T-helper 22 cell (primary cell): ENCODE measurements around the gene CFAP73.
"Not testable (repeated sequence)": the region's sequence is repeated elsewhere in the genome, so short reads cannot be mapped to it uniquely, and the experiment has no call there.

ENCODE experiments used
- DNase-seq: peaks from one replicate; pipeline ENCODE4 v3.0.0-alpha.2; 2020; ENCODE audit warnings: low read depth

CFAP73 gene

DNA sequence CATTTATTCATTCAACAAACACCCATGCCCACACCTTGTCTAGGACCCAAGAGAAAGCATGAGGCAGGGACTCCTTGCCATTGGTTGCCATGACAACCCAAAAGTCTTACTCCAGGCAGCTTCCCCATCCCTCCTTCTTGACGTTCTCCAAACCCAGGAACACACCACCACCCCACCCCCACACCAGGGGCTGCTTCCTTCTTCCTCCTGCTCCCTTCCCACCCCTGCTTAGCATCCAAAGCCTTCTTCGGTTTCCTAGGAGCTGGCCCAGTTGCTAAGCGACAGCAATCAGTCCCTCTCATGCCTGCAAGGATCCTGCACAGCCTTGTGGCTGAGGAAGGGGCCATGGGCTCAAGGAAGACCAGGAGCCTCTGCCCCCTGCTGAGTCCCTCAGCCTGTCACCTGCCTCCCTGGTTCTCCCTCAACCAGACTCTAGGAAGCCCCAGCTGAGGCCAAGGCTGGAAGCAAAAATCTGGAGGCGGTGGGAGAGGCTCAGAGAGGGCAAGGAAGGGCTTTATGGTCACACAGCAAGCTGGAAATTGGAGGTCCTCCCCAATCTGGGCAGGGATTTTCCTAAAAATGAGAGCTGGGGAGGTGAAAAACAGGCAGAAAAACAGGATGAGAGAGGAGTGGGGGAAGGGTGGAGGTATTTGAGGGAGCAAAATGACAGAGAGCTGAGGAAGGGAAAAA is 29.4 kb upstream of the CFAP73 start:
- no peak for DNase-seq

DNA sequence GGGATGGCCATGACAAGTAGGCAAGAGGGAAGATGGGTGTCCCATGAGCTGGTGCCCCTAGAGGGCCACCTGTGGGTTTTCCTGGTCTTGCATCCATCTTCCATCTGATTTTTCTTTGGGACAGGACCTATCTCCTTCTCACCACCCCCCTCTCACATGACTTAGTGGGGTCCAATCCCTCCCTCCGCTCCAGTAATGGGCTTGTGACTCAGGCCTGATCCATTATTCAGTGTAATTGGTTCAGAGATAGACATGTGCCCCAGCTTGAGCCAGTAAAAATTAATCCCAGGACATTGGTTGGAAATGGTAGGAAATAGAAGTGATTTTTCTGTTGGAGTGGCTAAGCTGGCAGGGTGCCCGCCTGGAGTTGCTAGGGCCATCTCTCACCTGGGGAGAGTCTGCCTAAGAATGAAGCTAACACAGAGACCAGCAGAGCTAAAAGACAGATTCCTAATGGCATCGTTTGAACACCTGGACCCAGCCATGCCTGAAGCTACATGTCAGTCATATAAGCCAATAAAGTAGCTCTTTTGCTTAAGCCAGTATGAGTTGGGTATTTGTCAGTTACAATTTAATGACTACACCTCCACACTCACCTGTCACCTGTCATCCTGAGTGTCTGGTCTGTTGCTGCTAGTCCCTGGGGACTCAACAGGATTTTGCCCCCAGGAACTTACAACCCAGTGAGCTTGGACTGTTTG is 28.7 kb upstream of the CFAP73 start:
- no peak for DNase-seq

DNA sequence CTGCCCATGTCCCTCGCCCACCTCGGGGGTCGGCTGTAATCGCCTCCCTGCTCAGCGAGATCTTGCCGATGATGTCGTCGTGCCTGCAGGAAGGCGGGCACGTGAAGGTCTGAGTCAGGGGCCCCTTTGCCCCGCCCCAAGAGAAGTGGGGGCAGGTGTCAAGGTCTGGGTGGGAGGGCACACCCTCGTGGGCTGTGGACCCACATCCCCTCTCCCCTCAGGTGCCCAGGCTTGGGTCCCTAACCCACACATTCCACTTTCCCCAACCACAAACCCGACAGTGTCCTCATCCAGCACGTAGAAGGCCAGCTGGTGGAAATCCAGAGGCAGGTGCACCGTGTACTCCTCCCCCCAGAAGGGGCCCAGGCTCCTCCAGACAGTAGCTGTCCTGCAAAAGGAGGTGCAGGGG is 21.7 kb upstream of the CFAP73 start:
- DNase-seq = no peak

DNA sequence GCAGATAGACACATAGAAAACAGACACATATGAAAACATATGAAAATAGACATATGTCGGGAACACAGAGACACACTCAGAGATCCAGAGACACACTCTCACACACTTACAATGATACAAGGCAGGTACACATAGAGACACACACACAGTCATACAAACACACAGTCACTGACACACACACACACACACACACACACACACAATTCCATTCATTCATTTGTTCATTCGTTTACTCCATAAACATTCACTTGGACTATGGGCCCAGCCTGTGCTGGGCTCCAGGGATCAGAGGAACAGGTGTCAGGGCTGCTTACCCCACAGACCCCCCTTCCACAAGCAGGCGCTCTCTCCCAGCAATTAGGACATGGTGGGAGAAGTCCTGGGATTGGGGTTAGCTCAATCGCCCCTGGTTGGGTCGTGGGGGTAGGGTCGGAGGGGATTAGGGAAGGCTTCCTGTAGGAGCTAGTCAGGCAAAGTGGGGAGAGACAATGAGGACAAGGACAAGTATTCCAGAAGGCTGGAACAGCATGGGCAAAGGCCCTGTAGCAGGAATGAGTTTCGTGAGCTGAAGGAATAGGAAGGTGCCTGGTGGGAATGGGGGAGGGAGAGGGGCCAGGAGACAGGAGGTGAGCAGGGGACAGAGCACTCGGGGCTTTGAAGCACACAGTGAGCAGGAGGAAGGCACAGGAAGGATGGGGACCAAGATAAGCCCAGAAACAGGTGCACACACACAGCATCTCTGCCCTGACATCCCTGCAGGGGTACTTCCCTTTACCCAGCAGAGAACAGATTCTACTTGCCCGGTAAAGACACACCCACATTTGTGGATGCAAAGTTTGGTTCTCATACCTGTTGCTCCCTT is 20.5 kb upstream of the CFAP73 start:
- no peak for DNase-seq

DNA sequence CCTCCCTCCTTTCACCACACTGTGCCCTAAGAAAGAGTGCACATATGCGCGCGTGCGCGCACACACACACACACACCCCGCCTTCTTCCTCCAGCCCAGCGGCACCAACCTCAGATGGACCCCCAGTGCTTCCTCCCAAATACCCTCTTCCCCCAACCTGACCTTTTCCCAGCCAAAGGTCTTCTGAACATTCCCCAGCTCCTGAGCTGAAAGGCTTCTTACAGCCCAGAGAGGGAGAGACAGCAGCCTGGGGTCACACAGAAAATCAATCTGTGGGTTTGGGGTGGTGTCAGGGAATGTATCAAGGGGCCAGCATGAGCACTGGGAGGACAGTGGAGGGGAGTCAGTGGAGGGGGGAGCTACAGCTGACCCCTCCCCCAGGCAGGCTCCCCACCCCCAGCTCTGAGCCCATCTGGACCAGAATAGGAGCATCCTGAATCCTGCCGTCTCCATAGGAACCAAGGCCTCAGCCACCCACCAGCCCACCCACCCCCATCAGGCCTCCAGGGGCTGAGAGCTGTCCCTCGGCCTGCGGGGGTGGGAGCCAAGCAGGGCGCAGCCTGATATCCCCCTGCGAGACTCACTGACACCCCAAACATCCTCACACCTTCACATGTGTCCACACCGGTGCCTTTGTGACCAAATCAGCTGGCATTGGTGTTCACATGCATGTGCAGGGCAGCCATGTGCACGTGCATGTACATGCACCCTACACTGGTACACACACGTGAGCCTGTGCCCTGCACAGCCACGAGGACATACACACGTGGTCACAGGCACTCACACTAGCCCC is 19.7 kb upstream of the CFAP73 start:
- no peak for DNase-seq

DNA sequence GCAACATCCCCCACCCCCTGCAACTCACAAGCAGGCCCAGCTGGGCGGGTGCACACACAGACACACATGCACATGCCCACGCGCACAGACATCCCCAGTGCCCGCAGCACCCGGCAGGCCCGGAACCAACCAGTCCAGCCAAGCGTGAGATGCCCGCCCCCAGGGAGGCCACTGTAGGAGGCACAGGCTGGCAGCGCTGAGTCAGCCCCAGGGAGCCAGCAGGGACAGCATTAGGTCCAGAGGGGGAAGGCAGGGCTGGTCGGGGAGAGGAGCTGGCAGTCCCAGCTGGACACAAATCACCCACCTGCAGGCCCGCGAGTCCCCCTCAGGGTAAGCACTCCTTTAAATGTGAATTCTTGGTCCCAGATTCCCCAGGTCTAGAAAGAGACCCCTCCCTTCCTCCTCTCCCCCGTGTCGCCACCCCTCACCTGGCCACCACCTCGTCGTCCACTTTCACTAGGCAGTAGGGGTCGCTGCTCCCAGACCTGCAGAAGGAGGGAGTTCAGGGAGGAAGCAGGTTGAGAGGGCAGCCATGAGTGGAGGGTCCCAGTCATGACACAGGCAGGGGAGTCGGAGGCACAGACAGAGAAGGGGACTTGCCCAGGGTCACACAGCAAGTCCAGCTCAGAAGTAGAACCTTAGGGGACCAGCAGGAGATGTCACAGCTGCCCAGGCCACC is 18.9 kb upstream of the CFAP73 start:
- DNase-seq = no peak

DNA sequence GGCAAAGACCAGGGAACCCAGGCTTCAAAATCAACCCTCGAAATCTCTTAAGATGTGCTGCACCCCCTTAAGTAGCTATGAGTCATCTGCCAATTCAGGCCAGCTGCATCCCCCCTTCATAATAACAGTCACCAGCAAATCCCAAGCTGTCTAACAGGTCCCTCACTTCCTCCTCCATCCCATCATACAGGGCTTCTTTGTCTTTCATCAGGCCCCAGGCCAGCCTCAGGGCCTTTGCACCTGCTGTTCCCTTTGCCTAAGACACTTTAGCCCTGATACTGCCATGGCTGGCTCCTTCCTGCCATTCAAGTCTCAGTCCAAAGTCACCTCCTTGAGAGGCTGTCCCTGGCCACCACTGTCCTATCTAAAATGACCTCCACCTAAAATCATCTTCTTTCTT is 18.0 kb upstream of the CFAP73 start:
- no peak for DNase-seq

DNA sequence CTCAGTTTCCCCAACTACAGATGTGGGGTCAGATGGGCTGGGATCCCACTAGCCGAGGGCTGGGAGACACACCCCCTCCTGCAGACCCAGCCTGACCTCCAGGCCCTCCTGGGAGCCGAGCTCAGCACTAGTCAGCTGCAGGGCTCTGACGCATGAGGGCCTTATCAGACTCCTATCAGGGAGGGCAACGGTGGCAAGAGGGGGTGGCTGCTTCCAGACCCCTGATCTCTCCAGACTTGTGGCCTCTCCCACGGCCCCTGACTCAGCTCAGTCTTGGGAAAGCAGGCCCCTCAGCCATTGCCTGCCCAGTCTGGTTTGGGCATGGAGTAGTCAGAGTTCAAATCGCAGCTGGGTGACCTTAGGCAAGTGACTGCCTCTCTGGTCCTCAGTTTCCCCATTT is 16.5 kb upstream of the CFAP73 start:
- no peak for DNase-seq

DNA sequence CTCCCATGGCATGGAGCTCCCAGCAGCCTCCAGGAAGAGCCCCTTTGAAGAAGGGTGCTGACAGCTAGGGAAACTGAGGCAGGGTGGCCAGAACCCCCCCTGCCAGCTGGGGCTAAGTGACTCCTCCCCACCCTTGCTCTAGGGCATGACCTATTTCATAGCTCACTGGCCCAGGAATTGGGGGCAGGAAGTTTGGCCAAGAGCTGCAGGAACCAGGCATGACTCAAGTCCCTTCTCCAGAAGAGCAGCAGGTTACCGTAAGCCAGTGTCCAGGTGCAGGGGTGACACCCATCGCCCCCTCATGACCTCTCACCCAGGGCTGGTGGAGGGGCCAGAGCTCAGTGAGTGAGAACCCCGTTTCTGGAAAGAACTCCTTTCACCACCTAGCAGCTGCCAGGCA is 15.9 kb upstream of the CFAP73 start:
- DNase-seq = no peak

DNA sequence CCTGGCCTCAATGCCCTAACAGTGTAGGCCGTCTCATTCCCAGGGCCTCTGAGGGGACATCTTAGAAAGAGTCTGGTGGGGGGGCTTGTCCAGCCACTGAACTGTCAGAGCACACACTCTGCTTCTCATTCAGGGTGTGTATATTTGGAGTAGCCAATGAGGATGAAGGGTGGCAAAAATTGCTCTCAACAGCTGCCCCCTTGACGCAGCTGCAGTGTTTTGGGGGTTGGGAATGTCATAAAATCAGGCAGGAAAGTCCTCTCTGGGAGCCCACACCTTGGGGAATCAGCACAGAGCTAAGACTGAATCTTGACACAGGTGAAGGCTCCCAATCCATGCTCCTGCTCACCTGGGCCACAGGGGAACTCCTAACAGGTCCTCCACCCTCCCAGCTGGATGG is 15.5 kb upstream of the CFAP73 start:
- DNase-seq = no peak

DNA sequence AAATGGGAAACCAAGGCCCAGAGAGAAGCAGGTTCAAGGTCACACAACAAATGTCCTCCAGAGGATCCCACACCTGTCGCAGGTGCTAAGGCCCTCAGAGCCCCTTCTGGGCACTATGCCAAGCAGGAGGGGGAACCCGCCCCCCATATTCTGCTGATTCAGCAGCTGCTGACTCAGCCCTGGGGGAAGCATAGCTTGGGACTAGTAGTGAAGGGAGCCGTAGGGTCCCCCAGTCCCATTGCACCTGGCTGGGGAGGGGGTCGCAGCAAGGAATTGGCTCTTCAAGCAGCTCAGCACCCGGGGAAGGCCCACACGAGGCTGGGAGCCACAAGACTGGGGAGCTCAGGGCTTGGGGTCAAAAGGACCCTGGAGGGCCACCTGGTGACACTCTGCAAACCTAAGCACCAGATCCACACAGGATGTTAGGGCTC is 15.0 kb upstream of the CFAP73 start:
- no peak for DNase-seq

DNA sequence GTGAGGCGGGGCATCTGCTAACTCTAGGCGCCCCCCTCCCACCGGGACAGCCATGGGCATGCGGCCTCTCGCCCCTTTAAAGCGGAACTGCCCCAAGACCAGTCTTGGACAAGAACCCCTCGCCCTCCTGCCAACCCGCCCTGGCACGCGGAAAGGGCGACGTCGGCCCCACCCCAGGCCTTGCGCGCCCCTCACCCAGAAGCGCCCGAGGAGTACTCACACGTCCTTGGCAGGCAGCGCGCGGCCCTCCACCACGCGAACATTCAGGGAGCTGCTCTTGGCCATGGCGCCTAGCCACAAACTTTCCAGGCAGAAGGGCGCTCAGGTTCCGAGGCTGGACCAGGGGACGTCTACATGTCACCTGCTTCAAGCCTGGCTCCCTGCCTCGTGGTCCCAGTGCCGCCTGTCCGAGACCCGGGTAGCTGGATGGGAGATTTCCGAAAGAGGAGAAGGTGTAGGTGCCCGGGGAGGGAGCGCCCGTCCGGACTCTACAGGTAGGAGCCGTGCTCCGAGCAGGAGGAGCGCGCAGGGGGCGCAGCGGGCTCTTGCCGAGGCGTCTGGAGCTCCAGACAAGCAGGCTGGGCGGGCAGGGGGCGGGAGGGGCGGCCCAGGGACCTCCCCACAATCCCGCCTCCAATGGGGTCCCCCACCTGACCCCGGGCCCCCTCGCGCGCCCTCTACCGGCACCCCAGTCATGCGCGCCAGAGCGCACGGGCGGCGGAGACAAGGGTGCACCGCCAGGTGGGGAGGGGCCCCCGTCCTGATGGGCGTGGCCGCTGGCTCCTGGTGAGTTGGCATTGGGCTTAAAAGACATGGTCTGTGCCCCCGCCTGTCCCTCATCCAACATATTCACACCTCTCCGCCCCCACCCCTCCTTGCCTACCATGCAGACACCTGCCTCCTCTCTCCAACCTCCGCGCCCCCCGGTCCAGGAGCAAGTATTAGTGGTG is 14.1 kb upstream of the CFAP73 start, which contains the start of gene RASAL1:
RASAL1 (minus strand) TSS at position 584 of the 950 bp plus-strand sequence; CDS start at position 285, 299 bp downstream.
- peak; percentile 61 for DNase-seq

DNA sequence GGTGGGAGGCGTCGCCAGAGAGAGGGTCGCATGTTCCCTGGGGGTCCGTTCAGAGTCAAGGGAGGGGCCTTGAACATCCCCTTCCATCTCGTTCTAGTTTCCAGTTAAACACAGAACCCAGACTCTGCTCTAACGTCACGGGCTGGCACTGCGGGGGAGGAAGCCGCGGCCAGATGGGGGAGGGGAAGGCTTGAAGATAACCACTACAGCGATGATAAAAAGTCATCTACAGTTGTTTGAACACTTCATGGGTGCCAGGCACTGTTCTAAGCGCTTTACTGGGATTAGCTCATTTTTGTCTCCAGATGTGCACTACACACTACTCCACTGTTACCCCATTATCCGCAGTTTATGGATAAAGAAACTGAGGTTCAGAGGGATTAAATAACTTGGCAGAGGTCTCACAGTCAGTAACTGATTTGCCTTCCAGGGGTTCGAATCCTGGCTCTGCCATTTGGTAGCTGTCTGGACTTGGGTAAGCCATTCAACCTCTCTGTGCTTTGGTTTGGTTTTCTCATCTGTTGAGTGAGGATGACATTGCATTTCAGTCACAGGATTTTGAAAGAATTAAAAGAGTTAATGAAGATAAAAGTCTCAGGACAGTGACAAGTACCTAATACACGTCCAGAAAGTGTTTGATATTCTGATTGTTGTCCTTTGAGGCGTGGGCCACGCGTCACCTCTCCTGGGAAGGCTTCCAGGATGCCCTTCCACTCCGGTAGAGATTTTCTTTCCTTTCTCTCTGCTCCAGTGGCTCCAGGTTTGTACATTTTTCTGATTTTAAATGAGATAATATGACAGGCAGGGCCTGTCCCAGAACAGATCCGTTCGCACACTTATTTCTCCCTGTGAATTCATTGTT is 13.2 kb upstream of the CFAP73 start:
- DNase-seq = peak; percentile 33

DNA sequence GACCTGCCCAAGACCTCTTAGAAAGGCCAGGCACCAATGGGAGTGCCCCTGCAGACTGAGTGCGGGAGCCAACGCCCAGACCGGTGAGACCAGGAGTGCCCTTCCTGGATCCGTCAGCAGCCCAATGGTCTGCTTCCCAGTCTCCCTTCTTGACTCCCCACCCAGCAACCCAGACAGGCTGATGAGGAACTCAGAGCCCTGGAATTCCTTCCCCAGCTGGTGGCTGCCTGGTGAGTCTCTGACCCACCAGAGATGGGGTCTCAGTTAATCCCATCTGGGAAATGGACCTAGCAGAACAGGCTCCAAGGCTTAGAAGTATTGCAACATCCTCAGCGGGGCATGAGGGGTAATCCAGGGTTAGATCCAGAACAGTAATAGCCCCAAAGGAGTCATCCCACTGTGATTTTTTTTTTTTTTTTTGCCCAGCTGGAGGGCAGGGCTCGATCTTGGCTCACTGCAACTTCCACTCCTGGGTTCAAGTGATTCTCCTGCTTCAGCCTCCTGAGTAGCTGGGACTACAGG is 12.5 kb upstream of the CFAP73 start:
- DNase-seq = no peak

DNA sequence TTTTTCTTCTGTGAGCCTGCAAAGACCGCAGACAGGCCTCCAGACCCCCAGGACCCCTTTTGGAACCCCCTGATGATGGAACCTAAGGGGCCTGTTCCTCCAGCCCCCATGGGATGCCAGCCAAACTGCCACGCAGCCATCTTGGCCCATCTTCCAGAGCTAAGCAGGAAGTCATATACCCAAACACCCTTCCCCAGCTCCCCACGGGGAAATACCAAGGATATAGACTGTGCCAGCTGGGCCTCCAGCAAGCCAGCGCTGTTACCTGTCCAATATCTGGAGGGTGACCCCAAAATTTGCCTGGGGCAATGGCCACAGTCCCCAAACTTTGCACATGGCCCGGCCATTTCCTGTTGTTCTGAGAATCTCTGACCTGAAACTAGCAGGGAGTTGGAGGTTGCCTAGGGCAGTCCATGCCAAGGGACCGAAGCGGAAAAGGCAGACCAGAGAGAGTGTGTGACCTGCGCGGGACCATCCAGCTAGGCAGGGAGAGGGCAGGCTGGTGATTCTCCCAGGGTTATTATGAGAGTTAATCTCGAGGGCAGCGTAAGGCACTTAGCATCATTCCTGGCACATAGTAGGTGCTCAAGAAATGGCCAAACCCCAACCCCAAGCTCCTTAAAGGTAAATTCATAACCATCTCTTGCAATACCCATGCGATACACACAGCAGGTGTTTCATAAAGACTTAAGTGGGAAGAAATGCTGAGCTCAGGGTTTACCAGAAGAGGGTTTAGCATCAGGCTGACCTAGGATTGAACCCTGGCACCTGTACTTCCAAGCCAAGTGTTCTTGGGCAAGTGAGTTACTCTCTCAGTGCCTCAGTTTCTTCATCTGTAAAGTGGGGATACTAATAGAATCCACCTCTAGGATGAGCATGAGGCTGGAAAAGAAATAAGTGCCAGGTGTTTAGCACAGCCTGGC is 11.4 kb upstream of the CFAP73 start:
- no peak for DNase-seq

DNA sequence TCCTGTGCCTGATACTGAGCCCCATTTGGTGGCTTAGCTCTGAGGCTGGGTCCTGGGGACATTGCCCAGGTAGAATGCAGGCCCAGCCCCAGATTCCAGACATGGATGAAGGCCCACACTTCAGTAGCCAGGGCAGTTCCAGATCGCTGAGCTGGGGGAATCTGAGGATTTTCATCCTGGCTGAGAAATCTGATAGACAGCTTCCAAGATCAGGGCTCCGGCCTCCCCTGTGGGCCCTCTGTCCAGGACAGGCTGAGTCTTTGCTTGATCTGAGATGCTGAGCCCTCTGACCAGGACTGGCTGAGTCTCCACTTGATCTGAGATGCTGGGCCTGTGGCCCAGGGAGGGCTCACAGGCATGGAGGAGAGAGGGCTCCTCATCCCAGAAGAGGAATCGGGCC is 10.7 kb upstream of the CFAP73 start:
- no peak for DNase-seq

DNA sequence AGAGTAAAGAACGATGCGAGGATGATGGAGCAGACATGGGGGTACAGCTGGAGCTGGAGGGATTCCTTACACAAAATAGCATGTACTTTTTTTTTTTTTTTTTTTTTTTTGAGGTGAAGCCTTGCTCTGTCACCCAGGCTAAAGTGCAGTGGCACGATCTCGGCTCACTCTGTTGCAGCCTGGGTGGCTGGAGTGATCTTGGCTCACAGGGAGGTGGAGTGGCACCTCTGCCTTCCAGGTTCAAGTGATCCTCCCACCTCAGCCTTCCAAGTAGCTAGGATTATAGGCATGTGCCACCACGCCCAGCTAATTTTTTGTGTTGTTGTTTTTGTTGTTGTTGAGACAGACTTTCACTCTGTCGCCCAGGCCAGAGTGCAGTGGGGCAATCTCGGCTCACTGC is 8.8 kb upstream of the CFAP73 start:
- DNase-seq = no peak

DNA sequence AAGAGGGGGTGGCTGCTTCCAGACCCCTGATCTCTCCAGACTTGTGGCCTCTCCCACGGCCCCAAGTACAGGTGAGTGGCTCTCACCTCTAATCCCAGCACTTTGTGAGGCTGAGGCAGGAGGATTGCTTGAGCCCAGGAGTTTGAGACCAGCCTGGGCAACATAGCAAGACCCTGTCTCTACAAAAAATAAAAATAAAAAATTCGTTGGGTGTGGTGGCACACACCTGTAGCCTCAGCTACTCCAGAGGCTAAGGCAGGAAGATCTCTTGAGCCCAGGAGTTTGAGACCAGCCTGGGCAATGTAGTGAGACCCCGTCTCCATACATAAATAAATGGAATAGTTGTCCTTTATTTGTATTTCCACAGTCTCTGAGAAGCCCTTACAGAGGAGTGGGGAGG is 7.8 kb upstream of the CFAP73 start:
- not testable (repeated sequence) for DNase-seq
